GM10248 (cell line): ENCODE data around the gene SHB.

Experiments
- CTCF ChIA-PET: fragments of 300-600 bp; sonication (Branson Sonifier 250); formaldehyde crosslinking; extraction: SDS; loops from one replicate; lab custom pipeline; 2021; ENCODE audit warnings: antibody characterized with exemption; lab: Yijun Ruan, JAX
- POLR2A ChIA-PET: fragments of 350-650 bp; sonication (Branson Sonifier 250); formaldehyde crosslinking; extraction: SDS; loops from one replicate; lab custom pipeline; 2020; ENCODE audit warnings: antibody characterized with exemption; lab: Yijun Ruan, JAX
- DNase-seq: peaks from one replicate; pipeline ENCODE4 v3.0.0; 2012; ENCODE audit errors: extremely low spot score
- TF ChIP-seq, protein P1 (sequence below): IDR thresholded peaks from 2 replicates; pipeline ENCODE4 v1.5.1; 2012; ENCODE audit warnings: mild to moderate bottlenecking, low read depth; ENCODE audit errors: extremely low read depth, missing control alignments, control extremely low read depth

Gene SHB

DNA sequence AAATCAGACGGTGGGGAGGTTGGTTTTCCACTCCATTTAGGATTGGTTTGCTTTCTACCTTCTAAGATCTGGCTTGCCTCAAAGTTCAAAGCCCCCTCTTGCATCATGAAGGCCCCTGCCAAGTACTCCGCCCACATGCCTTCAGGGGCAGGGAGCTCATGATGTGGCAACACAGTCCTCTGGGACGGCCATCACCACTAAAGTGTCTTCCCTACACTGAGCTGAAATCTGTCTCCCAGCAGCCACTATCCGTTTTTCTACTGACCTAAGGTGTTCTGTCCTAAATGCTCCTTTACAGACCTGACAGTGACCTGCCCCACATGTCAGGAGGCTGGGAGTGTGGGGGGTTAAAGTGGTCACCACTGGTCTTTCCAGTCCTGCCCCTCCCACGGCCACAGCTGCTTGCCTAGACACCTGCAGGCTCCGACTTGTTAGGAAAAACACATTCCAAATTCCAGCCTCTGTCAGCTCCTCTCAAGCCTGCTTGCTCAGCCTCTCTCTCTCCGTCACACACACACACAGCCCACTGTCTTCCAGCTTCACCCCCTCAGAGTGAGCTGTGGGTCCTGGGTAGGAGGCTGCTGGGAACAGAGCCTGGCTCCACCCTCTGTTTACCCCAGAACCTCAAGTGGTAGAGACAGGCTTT, 44.9 kb downstream of the SHB start:
- DNase-seq: no peak
- CTCF ChIA-PET: interaction anchor here (1.1 to 1.3 kb wide), 3 partner anchors 8 to 10 kb away, joined by 3 to 4 read pairs (median 3); no protein-coding TSS in a partner anchor
- POLR2A ChIA-PET: no interaction called here
- TF ChIP-seq, protein P1, sequence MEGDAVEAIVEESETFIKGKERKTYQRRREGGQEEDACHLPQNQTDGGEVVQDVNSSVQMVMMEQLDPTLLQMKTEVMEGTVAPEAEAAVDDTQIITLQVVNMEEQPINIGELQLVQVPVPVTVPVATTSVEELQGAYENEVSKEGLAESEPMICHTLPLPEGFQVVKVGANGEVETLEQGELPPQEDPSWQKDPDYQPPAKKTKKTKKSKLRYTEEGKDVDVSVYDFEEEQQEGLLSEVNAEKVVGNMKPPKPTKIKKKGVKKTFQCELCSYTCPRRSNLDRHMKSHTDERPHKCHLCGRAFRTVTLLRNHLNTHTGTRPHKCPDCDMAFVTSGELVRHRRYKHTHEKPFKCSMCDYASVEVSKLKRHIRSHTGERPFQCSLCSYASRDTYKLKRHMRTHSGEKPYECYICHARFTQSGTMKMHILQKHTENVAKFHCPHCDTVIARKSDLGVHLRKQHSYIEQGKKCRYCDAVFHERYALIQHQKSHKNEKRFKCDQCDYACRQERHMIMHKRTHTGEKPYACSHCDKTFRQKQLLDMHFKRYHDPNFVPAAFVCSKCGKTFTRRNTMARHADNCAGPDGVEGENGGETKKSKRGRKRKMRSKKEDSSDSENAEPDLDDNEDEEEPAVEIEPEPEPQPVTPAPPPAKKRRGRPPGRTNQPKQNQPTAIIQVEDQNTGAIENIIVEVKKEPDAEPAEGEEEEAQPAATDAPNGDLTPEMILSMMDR: no peak

DNA sequence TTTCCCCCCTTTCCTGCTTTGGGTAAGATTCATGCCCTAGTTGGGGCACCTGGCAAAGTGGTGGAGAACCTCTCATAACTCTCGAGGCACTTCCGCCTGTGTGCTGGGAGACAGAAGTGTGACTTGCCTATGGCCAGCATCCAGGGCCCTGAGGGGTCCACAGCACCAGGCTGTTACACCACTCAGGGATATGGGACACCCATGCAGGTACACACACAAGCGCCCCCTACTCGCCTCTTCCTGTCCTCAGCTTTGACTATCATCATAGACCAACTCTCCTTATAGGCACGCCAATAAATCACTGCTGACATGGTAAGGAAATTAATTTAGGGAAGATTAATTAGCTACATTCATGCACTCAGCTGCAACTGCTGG, 45.4 kb downstream of the SHB start:
- ChIA-PET POLR2A (no interaction called here), CTCF (interaction anchor here (1.1 to 1.3 kb wide), 4 partner anchors 9 to 393 kb away, joined by 3 to 4 read pairs (median 3); no protein-coding TSS in a partner anchor)
- TF ChIP-seq, protein P1: no peak
- DNase-seq: no peak

DNA sequence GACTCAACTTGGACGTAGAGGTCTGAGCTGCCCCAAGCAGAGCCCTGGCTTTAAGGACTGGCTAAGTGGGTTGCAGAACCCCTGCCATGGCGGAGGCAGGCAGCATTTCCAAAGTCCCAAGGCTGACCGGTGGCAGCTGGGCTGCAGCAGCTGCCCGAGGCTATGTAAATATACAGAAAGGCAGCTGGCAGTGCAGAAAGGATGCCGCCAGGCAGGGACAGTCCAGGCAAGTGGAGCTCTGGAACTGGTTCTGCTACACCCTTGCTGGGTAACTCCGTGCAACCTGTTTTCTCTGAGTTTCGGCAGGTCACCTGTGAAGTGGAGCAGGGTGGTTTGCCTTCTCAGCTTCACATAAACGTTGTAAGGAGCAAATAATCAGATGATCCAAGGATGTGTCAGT, 46.0 kb downstream of the SHB start:
- ChIA-PET CTCF (interaction anchor here (1.3 kb wide), 2 partner anchors 8 to 394 kb away, joined by 3 read pairs; no protein-coding TSS in a partner anchor), POLR2A (no interaction called here)
- DNase-seq: no peak
- TF ChIP-seq, protein P1: no peak

DNA sequence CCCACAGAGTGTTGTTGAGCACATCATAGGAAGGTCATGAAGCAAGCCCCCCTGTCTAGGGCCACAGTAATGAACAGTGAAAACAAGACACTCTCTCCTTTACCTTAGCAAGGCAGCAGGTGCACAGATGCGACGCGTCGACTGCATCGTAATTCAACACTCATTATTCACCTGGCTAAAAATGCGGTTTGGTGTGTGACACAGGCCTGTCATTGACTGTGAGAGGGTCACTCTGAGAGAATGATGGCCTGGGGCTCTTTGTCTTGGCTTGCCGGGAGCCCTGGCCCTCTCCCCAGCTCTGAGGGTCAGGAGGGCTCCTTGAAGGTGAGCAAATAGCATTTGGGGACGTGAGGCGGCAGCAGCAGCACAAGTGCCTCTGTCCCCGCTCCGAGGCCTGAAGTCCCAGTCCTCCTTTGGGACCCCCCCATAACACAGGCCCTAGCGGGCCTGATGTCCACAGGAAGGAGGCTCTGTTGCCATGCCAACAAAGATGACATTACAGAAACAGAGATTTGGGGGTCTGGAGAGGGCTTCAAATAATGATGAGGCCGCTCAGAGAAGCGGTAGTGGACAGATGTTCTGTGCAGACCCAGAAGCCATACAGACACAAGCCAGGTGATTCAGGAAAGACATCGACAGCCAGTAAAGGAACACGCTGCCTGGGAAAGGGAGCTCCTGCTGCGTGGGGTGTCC, 46.7 kb downstream of the SHB start:
- POLR2A ChIA-PET: no interaction called here
- DNase-seq: no peak
- TF ChIP-seq, protein P1: no peak
- CTCF ChIA-PET: interaction anchor here (1.3 kb wide), 1 partner anchor 395 kb away, joined by 3 read pairs; no protein-coding TSS in a partner anchor

DNA sequence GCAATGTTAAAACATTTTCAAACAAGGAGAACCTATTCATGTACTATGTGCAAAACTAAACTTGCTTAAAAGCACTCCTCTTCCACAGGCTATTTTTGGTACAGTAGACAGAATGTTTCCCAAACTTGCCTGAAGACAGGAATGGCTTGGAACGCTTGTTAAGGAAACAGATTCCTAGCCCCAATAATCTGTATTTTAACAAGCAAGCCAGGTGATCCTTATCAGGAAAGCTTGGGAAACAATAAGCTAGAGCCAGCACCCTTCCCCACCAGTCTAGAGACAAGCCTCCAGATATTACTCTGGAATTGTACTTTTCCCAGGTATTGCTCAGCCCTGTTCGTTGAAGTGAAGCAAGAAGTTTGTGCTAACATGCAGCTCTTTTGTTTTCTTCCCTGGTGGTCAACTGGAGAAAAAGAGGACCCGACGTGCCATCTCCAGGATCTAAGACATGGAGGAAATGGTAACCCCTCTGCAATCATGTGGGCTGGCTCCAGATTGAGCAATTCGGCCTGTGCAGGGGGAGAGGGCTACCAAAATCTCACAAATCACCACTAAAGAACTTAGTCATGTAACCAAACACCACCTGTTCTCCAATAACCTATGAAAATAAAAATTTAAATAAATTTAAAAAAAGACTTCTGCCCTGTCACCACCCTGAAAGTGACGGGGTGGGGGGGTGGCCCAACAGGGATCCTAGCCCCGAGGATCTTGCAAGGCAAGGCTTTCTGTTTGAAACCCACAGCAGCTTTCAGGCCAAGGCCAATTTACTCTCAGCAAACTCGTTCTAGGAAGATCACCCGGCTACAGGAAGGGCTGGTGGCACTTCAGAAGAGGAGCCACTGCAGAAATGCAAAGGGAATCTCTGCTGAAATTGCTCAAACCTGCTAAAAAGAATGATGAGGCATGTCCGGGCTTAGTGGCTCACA, 48.6 kb downstream of the SHB start:
- TF ChIP-seq, protein P1: no peak
- CTCF ChIA-PET: no interaction called here
- POLR2A ChIA-PET: no interaction called here
- no peak for DNase-seq

DNA sequence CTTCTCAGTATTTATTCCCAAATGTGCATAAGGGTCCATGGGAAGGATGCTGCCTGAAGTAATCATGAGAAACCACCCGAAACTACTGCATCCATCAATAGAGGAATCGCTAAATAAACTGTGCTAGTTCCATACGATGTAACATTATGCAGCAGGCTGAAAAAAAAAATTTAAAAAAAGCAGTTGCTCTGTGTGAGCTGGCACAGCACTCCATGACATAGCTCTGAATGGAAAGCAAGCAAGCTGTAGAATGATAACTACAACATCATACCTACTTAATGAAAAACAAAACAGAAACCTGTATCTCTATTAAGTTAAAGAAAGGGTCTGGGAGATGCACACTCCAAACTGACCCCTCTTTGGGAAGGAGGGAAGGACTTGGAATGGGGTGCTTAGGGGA, 49.3 kb downstream of the SHB start:
- DNase-seq: no peak
- TF ChIP-seq, protein P1: no peak
- CTCF ChIA-PET: no interaction called here
- POLR2A ChIA-PET: no interaction called here
